Colon (tissue), 2 donors: ENCODE results near the gene COL27A1.
"Not testable (repeated sequence)": the region's sequence is repeated elsewhere in the genome, so short reads cannot be mapped to it uniquely, and the experiment has no call there.

ENCODE experiments used
- FAIRE-seq: peaks from 2 replicates; lab custom pipeline; 2012; peaks lifted over from hg19 to GRCh38; lab: Jason Lieb, UNC
- donor health status: control.
- donor health status: control.

The COL27A1 gene

GRCh38 chr9:114324492-114324891 lies 169.2 kb downstream of the COL27A1 start:
- FAIRE-seq, result no peak

GRCh38 chr9:114324965-114325364 lies 169.6 kb downstream of the COL27A1 start:
- not testable (repeated sequence) for FAIRE-seq

- not testable (repeated sequence) for FAIRE-seq
Observed at GRCh38 chr9:114325684-114326254, 170.4 kb downstream of the COL27A1 start.

- no peak for FAIRE-seq
Observed at GRCh38 chr9:114327749-114328148, 172.4 kb downstream of the COL27A1 start.

DNA sequence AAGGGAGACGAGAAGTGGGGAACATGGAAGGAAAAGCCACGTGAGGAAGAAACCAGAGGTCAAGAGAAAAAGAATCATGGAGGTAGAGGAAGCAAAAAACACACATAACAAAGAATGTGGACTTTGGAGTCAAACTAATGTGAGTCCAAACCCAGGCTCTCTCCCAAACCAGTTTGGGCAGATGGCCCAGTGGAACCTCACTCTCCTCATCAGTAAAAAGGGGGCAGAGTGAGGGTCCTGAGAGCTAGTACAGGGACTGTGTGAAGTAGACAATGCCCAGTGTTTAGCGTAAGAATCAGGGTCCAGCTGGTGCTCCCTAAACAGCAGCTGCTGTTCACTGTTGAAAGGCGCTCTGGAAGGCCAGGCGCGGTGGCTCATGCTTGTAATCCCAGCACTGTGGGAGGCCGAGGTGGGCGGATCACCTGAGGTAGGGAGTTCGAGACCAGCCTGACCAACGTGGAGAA lies 173.1 kb downstream of the COL27A1 start:
- FAIRE-seq, result not testable (repeated sequence)

- not testable (repeated sequence) for FAIRE-seq
Observed at GRCh38 chr9:114328937-114329624, 173.7 kb downstream of the COL27A1 start.

- FAIRE-seq, result not testable (repeated sequence)
Observed at GRCh38 chr9:114329625-114330022, 174.3 kb downstream of the COL27A1 start, which contains the start of gene ORM2. Gene ORM2, plus strand, starts transcription at chr9:114329869. Its CDS starts 36 bp downstream, at chr9:114329905.

DNA sequence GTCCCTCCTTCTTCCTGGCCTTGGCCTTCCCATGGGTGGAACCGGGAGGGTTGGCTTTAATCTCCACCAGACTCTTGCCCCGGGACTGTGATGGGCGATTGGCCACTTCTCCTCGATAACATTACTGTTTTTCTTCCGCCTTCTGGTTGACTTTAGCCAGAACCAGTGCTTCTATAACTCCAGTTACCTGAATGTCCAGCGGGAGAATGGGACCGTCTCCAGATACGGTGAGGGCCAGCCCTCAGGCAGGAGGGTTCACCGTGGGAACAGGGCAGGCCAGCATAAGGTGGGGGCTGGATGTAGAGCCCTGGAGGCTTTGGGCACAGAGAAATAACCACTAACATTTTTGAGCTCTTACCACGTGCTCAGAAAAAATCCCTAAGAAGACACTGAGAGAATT lies 175.3 kb downstream of the COL27A1 start:
- FAIRE-seq, result no peak

DNA sequence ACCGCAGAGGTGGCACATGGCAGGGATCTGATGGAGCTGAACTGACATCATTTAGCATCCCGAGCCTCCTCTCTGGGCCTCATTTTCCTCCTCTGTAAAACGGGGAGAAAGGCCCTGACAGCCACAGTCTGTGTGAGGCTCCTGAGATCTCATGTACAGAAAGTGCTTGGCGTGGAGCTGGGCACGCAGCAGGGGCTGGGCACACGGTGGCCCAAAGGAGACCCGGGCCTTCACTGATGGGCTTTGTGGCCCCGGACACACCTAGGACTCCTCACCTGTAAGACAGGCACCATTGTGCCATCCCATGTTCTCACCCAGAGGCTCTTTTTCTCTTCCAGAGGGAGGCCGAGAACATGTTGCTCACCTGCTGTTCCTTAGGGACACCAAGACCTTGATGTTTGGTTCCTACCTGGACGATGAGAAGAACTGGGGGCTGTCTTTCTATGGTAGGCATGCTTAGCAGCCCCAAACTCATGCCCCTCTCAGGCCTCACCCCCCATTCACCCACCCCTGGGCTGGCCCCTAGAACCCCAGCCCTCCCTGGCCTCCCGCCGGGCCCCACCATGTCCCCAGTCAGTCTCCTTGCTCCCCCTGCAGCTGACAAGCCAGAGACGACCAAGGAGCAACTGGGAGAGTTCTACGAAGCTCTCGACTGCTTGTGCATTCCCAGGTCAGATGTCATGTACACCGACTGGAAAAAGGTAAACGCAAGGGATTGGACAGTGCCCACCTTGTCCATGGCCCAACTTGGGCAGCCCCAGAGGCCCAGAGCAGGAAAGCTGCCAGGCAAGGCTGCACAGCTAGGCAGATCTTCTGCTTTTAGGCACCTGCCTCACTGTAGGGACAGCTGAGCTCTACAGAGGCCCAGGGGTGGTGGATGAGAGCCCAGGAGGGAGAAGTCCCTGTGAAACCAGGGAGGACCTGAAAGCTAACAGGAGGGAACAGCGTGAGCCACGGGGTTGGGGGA lies 176.2 kb downstream of the COL27A1 start:
- not testable (repeated sequence) for FAIRE-seq

DNA sequence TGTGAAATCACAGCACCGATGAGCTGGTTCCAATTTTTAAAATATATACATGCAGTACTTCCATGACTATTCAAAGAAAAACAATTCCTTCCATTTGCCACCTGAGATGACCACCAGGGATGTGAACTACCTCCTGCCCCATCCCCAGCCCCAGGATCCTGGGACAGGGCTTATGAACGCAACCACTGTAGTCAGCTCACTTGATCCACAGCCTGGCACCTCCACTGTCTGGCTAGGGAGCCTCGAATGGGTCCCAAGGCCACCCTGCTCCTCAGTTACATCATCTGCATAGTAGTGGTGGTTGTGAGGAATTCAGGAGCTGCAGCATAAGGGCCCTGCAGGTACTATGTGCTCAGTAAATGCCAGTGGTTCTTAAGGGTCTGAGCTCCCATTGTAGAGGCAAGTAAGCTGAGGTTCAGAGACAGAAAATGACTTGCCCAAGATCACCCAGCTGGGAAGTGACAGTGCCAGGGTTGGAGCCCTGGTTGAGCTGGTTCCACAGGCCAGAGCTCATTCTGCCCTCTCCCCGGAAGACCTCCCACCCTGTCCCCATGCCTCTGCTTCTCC lies 177.2 kb downstream of the COL27A1 start:
- not testable (repeated sequence) for FAIRE-seq

DNA sequence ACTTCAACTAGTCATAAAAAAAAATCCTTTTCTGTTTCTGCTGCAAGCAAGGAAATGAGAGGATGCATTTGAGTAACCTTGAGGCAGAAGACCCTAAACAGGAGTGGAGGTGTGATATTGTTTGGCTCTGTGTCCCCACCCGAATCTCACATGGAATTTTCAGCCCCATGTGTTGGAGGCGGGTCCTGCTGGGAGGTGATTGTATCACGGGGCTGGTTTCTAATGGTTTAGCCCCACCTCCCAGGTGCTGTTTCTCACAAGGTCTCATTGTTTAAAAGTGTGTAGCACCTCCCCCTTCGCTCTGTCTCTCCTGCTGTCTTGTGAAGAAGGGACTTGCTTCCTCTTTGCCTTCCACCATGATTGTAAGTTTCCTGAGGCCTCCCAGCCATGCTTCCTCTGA lies 178.4 kb downstream of the COL27A1 start:
- not testable (repeated sequence) for FAIRE-seq

- FAIRE-seq, result no peak
Observed at GRCh38 chr9:114334490-114334889, 179.2 kb downstream of the COL27A1 start.

DNA sequence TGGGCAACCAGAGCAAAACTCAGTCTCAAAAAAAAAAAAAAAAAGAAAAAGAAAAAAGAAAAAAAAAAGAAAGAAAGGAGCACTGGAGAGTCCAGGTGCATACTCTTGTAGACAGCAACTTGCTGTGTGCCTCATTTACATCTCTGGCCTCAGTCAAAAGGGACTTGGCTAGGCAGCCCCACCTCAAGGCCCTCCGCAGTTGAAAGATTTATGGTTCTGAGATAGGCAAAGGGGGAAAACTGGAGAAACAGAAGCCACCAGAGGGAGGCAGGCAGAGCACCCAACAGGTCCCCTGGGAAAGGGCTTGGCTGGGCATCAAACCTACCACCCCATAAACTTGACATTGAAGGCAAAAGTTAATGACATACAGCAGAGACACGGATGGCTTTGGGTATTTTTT lies 180.4 kb downstream of the COL27A1 start:
- FAIRE-seq, result no peak

- no peak for FAIRE-seq
Observed at GRCh38 chr9:114336157-114336556, 180.8 kb downstream of the COL27A1 start.

- no peak for FAIRE-seq
Observed at GRCh38 chr9:114336699-114337395, 181.5 kb downstream of the COL27A1 start.

DNA sequence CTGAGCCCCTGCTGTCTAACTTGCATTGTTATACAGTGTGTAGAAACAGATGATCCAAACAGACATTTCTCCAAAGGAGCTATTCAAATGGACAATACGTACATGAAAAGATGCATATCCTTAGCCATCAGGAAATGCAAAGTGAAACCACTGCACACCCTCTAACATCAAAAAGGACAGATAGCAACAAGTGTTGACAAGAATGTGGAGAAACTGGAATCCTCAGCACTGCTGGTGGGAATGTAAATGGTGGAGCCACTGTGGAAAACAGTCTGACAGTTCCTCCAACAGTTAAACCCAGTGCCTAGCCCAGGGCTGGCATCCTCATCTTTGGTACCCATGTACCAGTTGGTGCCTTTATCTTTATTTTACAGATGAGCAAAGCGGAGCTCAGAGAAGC lies 182.8 kb downstream of the COL27A1 start:
- FAIRE-seq, result no peak

DNA sequence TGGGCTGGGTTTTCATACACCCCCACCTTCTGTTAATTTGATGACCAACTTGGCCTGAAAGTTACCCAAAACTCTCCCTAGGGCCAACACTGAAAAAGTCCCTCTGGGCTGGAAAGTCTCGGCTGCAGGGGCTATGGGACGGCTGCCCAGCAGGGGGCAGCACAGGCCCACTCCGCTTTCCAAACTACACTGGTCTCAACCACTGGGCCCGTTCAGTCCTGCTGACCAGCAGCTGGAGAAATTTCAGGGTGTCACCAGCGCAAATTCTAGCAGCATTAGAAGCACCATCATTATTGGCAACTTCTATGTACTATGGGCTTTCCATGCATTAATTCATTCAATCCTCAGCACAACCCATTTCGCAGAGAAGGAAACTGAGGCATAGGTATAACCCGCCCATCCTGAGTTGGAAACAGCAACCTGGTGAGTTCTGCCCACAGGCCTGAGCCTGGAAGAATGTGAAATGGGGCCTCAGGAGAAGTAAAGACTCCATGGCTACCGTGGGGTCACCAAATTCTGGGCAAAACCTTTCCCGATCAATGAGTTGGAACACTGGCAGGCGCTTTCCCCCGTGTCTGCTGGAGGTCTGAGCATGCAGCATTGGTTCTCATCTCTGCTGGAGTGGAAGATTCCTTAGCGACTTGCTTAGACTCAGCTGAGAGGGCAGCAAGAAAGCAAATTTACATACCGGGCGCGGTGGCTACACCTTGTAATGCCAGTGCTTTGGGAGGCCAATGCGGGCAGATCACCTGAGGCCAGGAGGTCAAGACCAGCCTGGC lies 184.0 kb downstream of the COL27A1 start:
- FAIRE-seq, result no peak

DNA sequence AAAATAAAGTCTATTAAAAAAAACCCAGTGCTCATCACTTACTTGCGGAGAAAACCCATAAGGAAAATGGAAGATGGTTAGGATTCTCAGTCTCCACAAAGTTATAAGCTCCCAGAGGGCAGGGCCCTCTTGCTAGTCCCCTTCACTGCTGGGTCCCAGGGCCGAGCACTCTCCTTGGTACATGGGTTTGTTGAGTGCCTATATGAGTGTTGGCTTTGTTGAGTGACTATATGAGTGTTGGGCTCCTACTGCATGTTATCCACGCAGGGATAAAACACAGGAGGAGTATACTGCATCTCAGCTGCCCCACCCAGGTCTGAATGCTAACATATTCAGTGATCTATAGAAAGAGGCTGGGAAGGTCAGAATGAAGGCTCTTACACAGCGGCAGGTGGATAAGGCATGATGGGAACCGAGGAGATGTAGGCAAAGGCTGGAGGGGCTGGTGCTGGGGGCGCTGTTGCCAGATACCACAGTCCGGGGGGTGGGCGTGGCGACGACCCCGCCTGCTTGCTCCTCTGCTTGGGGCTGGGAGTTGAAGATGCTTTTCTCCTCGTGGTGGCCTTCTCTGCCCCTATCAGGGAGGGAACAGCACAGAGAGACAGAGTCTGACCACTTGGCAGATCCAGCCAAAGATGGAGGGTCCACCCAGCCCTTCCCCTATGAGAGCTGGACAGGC lies 186.0 kb downstream of the COL27A1 start:
- no peak for FAIRE-seq

DNA sequence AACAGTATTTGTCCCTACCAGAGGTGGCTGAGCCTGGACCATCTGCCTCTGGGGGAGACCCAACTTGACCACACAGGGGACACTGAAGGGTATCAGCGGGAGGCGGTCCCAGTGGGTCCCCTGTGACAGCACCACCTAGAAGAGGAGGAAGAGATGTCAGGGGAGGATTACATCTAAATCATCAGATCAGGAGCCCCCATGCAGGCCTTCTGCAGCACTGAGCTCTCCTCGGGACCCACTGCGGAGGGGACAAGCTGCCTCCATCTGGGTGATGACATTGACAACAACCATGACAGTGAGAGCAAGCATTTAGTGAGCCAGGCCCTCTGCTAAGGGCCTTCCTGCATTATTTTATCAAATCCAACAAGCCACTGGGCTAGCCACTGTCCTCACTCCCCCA lies 186.7 kb downstream of the COL27A1 start:
- FAIRE-seq, result no peak

GRCh38 chr9:114342755-114343440 lies 187.6 kb downstream of the COL27A1 start:
- FAIRE-seq, result no peak
